AG08395 (cell line): ENCODE data around the gene STK32C.
"Not testable (repeated sequence)": the region's sequence is repeated elsewhere in the genome, so short reads cannot be mapped to it uniquely, and the experiment has no call there.

Experiments used
- DNase-seq: peaks from one replicate; pipeline ENCODE4 v3.0.0; 2012; ENCODE audit warnings: mixed read lengths, low spot score

Gene STK32C

GRCh38 chr10:132167041-132167674, 140.6 kb downstream of the STK32C start:
- no peak for DNase-seq

GRCh38 chr10:132166216-132166950, 141.4 kb downstream of the STK32C start:
- DNase-seq = no peak

GRCh38 chr10:132165416-132165980, 142.3 kb downstream of the STK32C start:
- no peak for DNase-seq

- DNase-seq = no peak
Measured at GRCh38 chr10:132164761-132165278, 142.9 kb downstream of the STK32C start.

- no peak for DNase-seq
Measured at GRCh38 chr10:132163826-132164515, 143.8 kb downstream of the STK32C start.

- peak; percentile 23 for DNase-seq
Measured at GRCh38 chr10:132163278-132163765, 144.4 kb downstream of the STK32C start.

GRCh38 chr10:132162590-132163277, 145.0 kb downstream of the STK32C start:
- DNase-seq = no peak

GRCh38 chr10:132162021-132162531, 145.7 kb downstream of the STK32C start:
- no peak for DNase-seq

- DNase-seq = not testable (repeated sequence)
Measured at GRCh38 chr10:132160834-132161622, 146.7 kb downstream of the STK32C start.

- not testable (repeated sequence) for DNase-seq
Measured at GRCh38 chr10:132160231-132160630, 147.5 kb downstream of the STK32C start.

- not testable (repeated sequence) for DNase-seq
Measured at GRCh38 chr10:132159302-132160230, 148.2 kb downstream of the STK32C start.

- no peak for DNase-seq
Measured at GRCh38 chr10:132158823-132159222, 148.9 kb downstream of the STK32C start.

- DNase-seq = no peak
Measured at GRCh38 chr10:132158122-132158741, 149.5 kb downstream of the STK32C start.
